GM12878 (cell line): ENCODE measurements around the gene ERP27. TPM values are rescaled to one million over a fixed set of nuclear protein-coding genes. Genes with fewer than 3 reads are reported as not detected.

Experiments
- ATAC-seq: fragments of 200-7000 bp; cut with Tn5 transposase; 3 replicates; pipeline ENCODE4 v1.9.1; 2020; ENCODE audit warnings: mild to moderate bottlenecking, moderate library complexity
- BruUV-seq: library from RNA; stranded (reverse); fragments of 400-500 nt; replicated peaks from 2 replicates; lab custom pipeline; 2021; lab: Mats Ljungman, UMichigan
- CTCF ChIA-PET: fragments of 300-600 bp; sonication (Branson Sonifier 250); formaldehyde crosslinking; extraction: SDS; loops from one replicate; lab custom pipeline; 2021; ENCODE audit warnings: inconsistent platforms; lab: Yijun Ruan, JAX
- POLR2A ChIA-PET: fragments of 350-600 bp; formaldehyde crosslinking; extraction: SDS; loops from one replicate; lab custom pipeline; 2021; ENCODE audit warnings: inconsistent platforms; lab: Charles Lee
- RAD21 ChIA-PET: fragments of 300-600 bp; sonication (Branson Sonifier 250); formaldehyde crosslinking; loops from one replicate; lab custom pipeline; 2023; ENCODE audit warnings: antibody characterized with exemption; ENCODE audit not compliant: unreplicated experiment; lab: Charles Lee
- SMC1A ChIA-PET: fragments of 300-600 bp; sonication (Branson Sonifier 250); formaldehyde crosslinking; loops from one replicate; lab custom pipeline; 2023; ENCODE audit not compliant: unreplicated experiment, uncharacterized antibody; lab: Charles Lee
- DNase-seq: peaks from one replicate; pipeline ENCODE4 v3.0.0-alpha.2; 2011; ENCODE audit warnings: low read depth, low spot score
- FAIRE-seq: peaks from 3 replicates; lab custom pipeline; 2011; peaks lifted over from hg19 to GRCh38; lab: Jason Lieb, UNC
- H2AFZ ChIP-seq: 2 replicates; pipeline ENCODE4 v1.6.0; 2011; ENCODE audit warnings: low read depth, low read length, control low read depth; ENCODE audit not compliant: control insufficient read depth
- H3K27ac ChIP-seq: 2 replicates; pipeline ENCODE4 v1.5.1; 2011; ENCODE audit warnings: control low read depth; ENCODE audit not compliant: control insufficient read depth, insufficient read depth
- H3K27me3 ChIP-seq, 2 experiments: replicated peaks in 1 of 2; 2 replicates each; pipeline versions ENCODE4 v1.6.0 to v1.6.1; 2011; ENCODE audit warnings: low read length in 1 of 2; ENCODE audit not compliant: control insufficient read depth in 2 of 2, insufficient read depth in 2 of 2
- H3K36me3 ChIP-seq, 2 experiments: 2 replicates each; pipeline ENCODE4 v1.5.1; 2011; ENCODE audit warnings: low read length in 1 of 2; ENCODE audit not compliant: control insufficient read depth in 2 of 2, insufficient read depth in 2 of 2
- H3K4me1 ChIP-seq: 2 replicates; pipeline ENCODE4 v1.6.1; 2011; ENCODE audit warnings: mild to moderate bottlenecking, low read length, moderate library complexity, mixed read lengths; ENCODE audit not compliant: control insufficient read depth, insufficient read depth
- H3K4me2 ChIP-seq: 2 replicates; pipeline ENCODE4 v1.6.0; 2011; ENCODE audit warnings: control low read depth; ENCODE audit not compliant: control insufficient read depth, insufficient read depth
- H3K4me3 ChIP-seq: fragments of 200-600 bp; sonication (generic); 2 replicates; pipeline ENCODE4 v1.5.1; 2016
- H3K79me2 ChIP-seq: 2 replicates; pipeline ENCODE4 v1.6.0; 2011; ENCODE audit warnings: low read length; ENCODE audit not compliant: control insufficient read depth, insufficient read depth
- H3K9ac ChIP-seq: 2 replicates; pipeline ENCODE4 v1.8.0; 2011; ENCODE audit warnings: low read length, control low read depth, mixed read lengths; ENCODE audit not compliant: control insufficient read depth, insufficient read depth
- H3K9me3 ChIP-seq: replicated peaks from 3 replicates; pipeline ENCODE4 v1.5.1; 2011; ENCODE audit warnings: mild to moderate bottlenecking, low read length; ENCODE audit not compliant: control insufficient read depth, insufficient read depth
- H4K20me1 ChIP-seq: 2 replicates; pipeline ENCODE4 v1.6.0; 2011; ENCODE audit not compliant: control insufficient read depth, insufficient read depth
- EP300 ChIP-seq, 2 experiments: fragments of 150-350 bp in 1 of 2; IDR thresholded peaks; 2 replicates each; pipeline ENCODE4 v1.6.1; 2011 to 2012; ENCODE audit warnings: low read depth in 2 of 2, low read length in 2 of 2, borderline replicate concordance in 1 of 2, improper control_type of control experiment in 1 of 2, inconsistent platforms in 1 of 2; ENCODE audit not compliant: control insufficient read depth in 1 of 2
- JUND ChIP-seq: IDR thresholded peaks from 2 replicates; pipeline ENCODE4 v1.6.1; 2012; ENCODE audit warnings: low read depth, mild to moderate bottlenecking, low read length, improper control_type of control experiment, moderate library complexity
- SUPT20H ChIP-seq: IDR thresholded peaks from 2 replicates; pipeline ENCODE4 v1.6.1; 2011; ENCODE audit warnings: low read depth, mild to moderate bottlenecking, low read length, moderate library complexity, borderline replicate concordance; ENCODE audit not compliant: control insufficient read depth
- TAF1 ChIP-seq: IDR thresholded peaks from 2 replicates; pipeline ENCODE4 v1.6.1; 2011; ENCODE audit warnings: mild to moderate bottlenecking, low read depth, low read length, borderline replicate concordance
- TCF3 ChIP-seq: IDR thresholded peaks from 2 replicates; pipeline ENCODE4 v1.6.1; 2012; ENCODE audit warnings: low read depth, mild to moderate bottlenecking, low read length, borderline replicate concordance; ENCODE audit not compliant: insufficient read depth
- WGBS: methylation state at CpG from one replicate; pipeline ENCODE4 v1.1.6; 2016; ENCODE audit warnings: low lambda C conversion rate; ENCODE audit not compliant: insufficient replicate concordance, insufficient coverage; ENCODE audit errors: missing lambda C conversion rate; 5-methylcytosine and 5-hydroxymethylcytosine counted together
- in situ Hi-C: fragments of 300-500 bp; cut with MboI; formaldehyde crosslinking; loops from 9 replicates; pipeline ENCODE4 v1.14.3; 2018; ENCODE audit warnings: mixed read lengths
- intact Hi-C: fragments of 100-400 bp; cut with micrococcal nuclease; formaldehyde crosslinking; loops from one replicate; pipeline ENCODE4 v1.14.2; 2022; ENCODE audit not compliant: unreplicated experiment
- polyA plus RNA-seq, 11 experiments: library from polyadenylated mRNA; depleted of rRNA in 4 of 11; unstranded in 6 of 11; stranded (reverse) in 5 of 11; fragments of >200 nt; fragmentation: Nextera tagmentation in 4 of 11; fragmentation: Illumina TruSeq in 1 of 11; extraction: Ambion mirVana in 4 of 11; extraction: Trizol in 1 of 11; gene quantifications; 1 replicate in 1 of 11; 2 replicates in 10 of 11; pipeline versions ENCODE4 v1.2.1 to v1.2.3, GENCODE V29; 2011 to 2016; ENCODE audit warnings: inconsistent platforms in 2 of 11, missing spikeins in 2 of 11, low read depth in 1 of 11
- total RNA-seq, 4 experiments: library from RNA; depleted of rRNA in 3 of 4; stranded (reverse); fragments of >200 nt in 3 of 4; fragmentation: Illumina TruSeq in 1 of 4; extraction: Trizol in 1 of 4; gene quantifications; 2 replicates each; pipeline versions ENCODE4 v1.2.1 to v1.2.3, GENCODE V29; 2013 to 2021
- TF ChIP-seq, protein P1 (sequence below): IDR thresholded peaks from 2 replicates; pipeline ENCODE4 v1.6.1; 2011; ENCODE audit warnings: mild to moderate bottlenecking, low read depth, low read length, moderate library complexity; ENCODE audit not compliant: insufficient replicate concordance

Gene ERP27
- total and polyA plus RNA-seq, 10 of the 15 experiments (the other 5 are each of a cell fraction or from before 2014, with no cell fraction given) = 0.91 to 2.4 (median 1.4) TPM

DNA sequence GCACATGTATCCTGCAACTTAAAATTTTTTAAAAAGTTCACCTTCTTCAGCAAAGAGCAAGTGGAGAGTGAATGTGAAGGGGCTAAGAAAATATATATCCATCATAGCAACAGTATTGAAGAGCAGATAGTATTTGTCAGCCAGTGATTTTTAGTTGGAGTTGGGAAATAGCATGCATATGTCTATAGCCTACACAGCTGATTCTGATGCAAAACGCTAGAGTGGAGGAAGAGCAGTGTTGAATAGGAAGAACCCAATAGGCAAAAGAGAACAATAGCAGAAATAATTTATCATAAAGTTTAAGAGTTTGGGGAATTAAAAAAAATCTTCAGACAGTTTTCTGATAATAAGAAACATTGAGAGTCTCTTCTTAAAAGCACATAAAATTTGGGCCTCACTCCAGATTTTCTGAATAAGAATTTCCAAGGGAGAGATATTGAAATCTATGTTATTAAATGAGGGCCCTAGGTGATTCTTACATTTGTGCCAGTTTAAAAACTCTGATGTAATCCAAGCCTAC, 46.5 kb upstream of the ERP27 start:
- Histone ChIP-seq H2AFZ (no peak overlapping the region), H3K27ac (no peak overlapping the region), H4K20me1 (no peaks in the 10 kb centered on the region), H3K4me1 (peaks cover 21% of the 10 kb centered on the region), H3K27me3 (no peaks in the 10 kb centered on the region), H3K9ac (no peak overlapping the region), H3K4me2 (no peak overlapping the region), H3K4me3 (no peak overlapping the region), H3K9me3 (no peaks in the 10 kb centered on the region; the same call in 2 of the 3 replicates), H3K79me2 (no peaks in the 10 kb centered on the region), H3K36me3 (no peaks in the 10 kb centered on the region)
- ATAC-seq (no peak), DNase-seq (no peak), FAIRE-seq (no peak)
- in situ Hi-C loops (loop anchor here (10.0 kb wide), 1 partner anchor 360 kb away; no protein-coding TSS in a partner anchor), intact Hi-C loops (loop anchor here (5.0 kb wide), 1 partner anchor 33 kb away; no protein-coding TSS in a partner anchor)
- WGBS = 100% methylated on average over 1 of the region's 1 CpG
- ChIA-PET SMC1A (interaction anchor here (1.3 to 1.6 kb wide), 2 partner anchors 98 to 139 kb away, joined by 3 to 4 read pairs; no protein-coding TSS in a partner anchor), RAD21 (interaction anchor here (0.9 to 1.0 kb wide), 2 partner anchors 39 to 539 kb away, joined by 3 read pairs; no protein-coding TSS in a partner anchor), POLR2A (no interaction called here), CTCF (interaction anchor here (1.0 to 2.8 kb wide), 4 partner anchors 11 to 138 kb away, joined by 3 to 19 read pairs (median 4); no protein-coding TSS in a partner anchor)
- TF ChIP-seq TAF1 (no peak), EP300 (IDR thresholded peaks at IDR 0.05; ENCODE audit: borderline replicate concordance in 1 of 2, control insufficient read depth in 1 of 2, low read depth in 2 of 2, low read length in 2 of 2) (no peak), JUND (no peak), TCF3 (no peak), SUPT20H (no peak)
- TF ChIP-seq, protein P1, sequence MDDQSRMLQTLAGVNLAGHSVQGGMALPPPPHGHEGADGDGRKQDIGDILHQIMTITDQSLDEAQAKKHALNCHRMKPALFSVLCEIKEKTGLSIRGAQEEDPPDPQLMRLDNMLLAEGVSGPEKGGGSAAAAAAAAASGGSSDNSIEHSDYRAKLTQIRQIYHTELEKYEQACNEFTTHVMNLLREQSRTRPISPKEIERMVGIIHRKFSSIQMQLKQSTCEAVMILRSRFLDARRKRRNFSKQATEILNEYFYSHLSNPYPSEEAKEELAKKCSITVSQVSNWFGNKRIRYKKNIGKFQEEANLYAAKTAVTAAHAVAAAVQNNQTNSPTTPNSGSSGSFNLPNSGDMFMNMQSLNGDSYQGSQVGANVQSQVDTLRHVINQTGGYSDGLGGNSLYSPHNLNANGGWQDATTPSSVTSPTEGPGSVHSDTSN = no peak
- BruUV-seq = no TSS peak
